Calu3 (cell line): ENCODE results near the gene FOXL1. TPM values are rescaled to one million over a fixed set of nuclear protein-coding genes. Genes with fewer than 3 reads are reported as not detected.

Experiments
- BruUV-seq: library from RNA; stranded (reverse); fragments of 400-500 nt; replicated peaks from 2 replicates; lab custom pipeline; 2021; lab: Mats Ljungman, UMichigan
- CTCF ChIA-PET: fragments of 300-600 bp; sonication (Branson Sonifier 250); formaldehyde crosslinking; loops from one replicate; lab custom pipeline; 2022; ENCODE audit warnings: antibody characterized with exemption; lab: Charles Lee
- DNase-seq: peaks from one replicate; pipeline ENCODE4 v3.0.0; 2022
- H3K27ac Mint-ChIP-seq: one replicate; pipeline ENCODE4 v1.8.0; 2022; ENCODE audit warnings: mixed read lengths; ENCODE audit not compliant: unreplicated experiment
- H3K27me3 Mint-ChIP-seq: one replicate; pipeline ENCODE4 v1.8.0; 2022; ENCODE audit warnings: mixed read lengths; ENCODE audit not compliant: unreplicated experiment
- H3K36me3 Mint-ChIP-seq: one replicate; pipeline ENCODE4 v1.8.0; 2022; ENCODE audit warnings: mild to moderate bottlenecking, moderate library complexity, mixed read lengths; ENCODE audit not compliant: insufficient read depth, unreplicated experiment
- H3K4me1 Mint-ChIP-seq: one replicate; pipeline ENCODE4 v1.8.0; 2022; ENCODE audit warnings: mild to moderate bottlenecking, low read depth, mixed read lengths; ENCODE audit not compliant: unreplicated experiment
- H3K4me3 Mint-ChIP-seq: one replicate; pipeline ENCODE4 v1.8.0; 2022; ENCODE audit warnings: mild to moderate bottlenecking, low read depth, moderate library complexity, mixed read lengths; ENCODE audit not compliant: unreplicated experiment
- H3K9me3 Mint-ChIP-seq: one replicate; pipeline ENCODE4 v1.8.0; 2022; ENCODE audit warnings: low read depth, mixed read lengths; ENCODE audit not compliant: unreplicated experiment
- intact Hi-C: fragments of 100-400 bp; cut with micrococcal nuclease; formaldehyde crosslinking; loops from one replicate; pipeline ENCODE4 v1.10.0; 2022; ENCODE audit not compliant: unreplicated experiment
- total RNA-seq: library from RNA; stranded (reverse); gene quantifications from 2 replicates; pipeline ENCODE4 v1.2.3, GENCODE V29; 2022
- TF ChIP-seq, protein P1 (sequence below): fragments of 200-600 bp; IDR thresholded peaks from one replicate; pipeline ENCODE4 v1.8.0; 2022; ENCODE audit warnings: antibody characterized with exemption; ENCODE audit not compliant: unreplicated experiment

The FOXL1 gene
- total RNA-seq, 1 experiment from 2014 or later: 13.3 TPM

DNA sequence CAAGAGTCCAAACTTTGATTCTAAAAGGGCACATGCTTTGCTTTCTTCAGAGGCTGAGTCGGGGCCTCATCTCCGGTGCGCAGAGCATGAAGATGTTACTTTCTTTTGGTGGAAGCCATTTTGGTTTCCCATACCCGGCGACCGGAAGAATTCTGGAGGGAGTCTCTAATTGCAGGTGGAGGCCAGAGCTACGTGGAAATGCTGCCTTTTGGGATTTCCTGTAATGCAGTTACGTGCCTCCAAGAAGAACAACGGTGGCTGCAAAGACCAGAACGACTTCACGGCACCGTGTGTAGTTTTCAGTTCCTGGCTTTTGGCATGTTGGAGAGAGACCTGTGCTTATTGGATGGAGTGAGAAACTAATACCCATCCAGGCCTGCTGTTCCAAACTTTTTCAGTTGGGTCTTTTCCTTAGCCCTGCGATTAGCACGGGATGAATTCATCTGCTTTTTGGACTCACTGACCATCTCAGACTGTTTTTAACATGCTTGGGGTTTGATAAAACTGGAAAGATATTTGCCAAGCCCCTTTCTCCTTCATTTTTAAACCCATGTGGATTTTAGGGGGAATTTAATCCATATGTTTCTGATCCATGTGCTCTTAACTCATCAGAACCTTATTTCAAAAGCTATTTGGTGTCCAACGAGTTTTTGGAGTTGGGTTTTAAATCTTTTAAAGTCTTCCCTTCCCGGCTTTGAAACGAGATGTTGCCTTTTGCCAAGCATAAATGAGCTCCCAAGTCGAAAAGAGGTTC lies 19.0 kb downstream of the FOXL1 start:
- intact Hi-C loops: no loop called here
- CTCF ChIA-PET: no interaction called here
- no TSS peak for BruUV-seq
- H3K4me1 Mint-ChIP-seq: peaks cover 8% of the 10 kb centered on the region
- TF ChIP-seq, protein P1, sequence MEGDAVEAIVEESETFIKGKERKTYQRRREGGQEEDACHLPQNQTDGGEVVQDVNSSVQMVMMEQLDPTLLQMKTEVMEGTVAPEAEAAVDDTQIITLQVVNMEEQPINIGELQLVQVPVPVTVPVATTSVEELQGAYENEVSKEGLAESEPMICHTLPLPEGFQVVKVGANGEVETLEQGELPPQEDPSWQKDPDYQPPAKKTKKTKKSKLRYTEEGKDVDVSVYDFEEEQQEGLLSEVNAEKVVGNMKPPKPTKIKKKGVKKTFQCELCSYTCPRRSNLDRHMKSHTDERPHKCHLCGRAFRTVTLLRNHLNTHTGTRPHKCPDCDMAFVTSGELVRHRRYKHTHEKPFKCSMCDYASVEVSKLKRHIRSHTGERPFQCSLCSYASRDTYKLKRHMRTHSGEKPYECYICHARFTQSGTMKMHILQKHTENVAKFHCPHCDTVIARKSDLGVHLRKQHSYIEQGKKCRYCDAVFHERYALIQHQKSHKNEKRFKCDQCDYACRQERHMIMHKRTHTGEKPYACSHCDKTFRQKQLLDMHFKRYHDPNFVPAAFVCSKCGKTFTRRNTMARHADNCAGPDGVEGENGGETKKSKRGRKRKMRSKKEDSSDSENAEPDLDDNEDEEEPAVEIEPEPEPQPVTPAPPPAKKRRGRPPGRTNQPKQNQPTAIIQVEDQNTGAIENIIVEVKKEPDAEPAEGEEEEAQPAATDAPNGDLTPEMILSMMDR: no peak
- no peak overlapping the region for H3K27ac Mint-ChIP-seq
- no peak for DNase-seq
- H3K9me3 Mint-ChIP-seq: peaks cover 6% of the 10 kb centered on the region
- H3K4me3 Mint-ChIP-seq: no peak overlapping the region
- peaks cover 18% of the 10 kb centered on the region for H3K27me3 Mint-ChIP-seq
- H3K36me3 Mint-ChIP-seq: peaks cover 8% of the 10 kb centered on the region

DNA sequence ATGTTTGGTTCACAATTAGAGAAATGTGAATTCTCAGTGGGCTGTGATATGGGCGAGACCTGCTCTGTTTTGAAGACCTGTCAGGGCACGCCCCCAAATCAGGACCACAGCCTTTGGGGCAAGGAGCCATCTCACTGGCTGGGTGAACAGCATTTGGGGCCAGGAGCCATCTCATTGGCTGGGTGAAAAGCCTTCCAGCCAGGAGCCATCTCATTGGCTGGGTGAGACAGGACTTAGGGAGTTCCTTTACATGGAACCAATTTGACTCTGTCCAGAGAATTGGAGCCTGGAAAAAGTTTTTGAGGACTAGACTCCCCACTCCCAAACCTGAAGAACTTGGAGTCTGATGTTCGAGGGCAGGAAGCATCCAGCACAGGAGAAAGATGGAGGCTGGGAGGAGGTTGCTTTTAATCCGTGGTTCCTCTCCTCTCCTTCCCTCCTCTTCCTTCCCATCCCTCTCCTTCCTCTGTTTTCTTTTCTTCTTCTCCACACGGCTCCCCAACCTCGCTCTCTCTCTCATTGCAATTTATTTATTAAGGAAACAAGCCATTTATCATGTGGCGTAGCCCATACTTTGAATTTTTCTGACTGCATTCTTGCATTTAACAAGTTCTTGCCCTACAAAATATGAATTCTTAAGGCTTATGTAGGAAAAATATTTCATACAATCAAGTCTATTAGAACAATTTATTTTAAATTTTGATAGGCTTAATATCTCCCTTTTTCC lies 19.7 kb downstream of the FOXL1 start:
- intact Hi-C loops: no loop called here
- no peak overlapping the region for H3K4me3 Mint-ChIP-seq
- CTCF ChIA-PET: no interaction called here

DNA sequence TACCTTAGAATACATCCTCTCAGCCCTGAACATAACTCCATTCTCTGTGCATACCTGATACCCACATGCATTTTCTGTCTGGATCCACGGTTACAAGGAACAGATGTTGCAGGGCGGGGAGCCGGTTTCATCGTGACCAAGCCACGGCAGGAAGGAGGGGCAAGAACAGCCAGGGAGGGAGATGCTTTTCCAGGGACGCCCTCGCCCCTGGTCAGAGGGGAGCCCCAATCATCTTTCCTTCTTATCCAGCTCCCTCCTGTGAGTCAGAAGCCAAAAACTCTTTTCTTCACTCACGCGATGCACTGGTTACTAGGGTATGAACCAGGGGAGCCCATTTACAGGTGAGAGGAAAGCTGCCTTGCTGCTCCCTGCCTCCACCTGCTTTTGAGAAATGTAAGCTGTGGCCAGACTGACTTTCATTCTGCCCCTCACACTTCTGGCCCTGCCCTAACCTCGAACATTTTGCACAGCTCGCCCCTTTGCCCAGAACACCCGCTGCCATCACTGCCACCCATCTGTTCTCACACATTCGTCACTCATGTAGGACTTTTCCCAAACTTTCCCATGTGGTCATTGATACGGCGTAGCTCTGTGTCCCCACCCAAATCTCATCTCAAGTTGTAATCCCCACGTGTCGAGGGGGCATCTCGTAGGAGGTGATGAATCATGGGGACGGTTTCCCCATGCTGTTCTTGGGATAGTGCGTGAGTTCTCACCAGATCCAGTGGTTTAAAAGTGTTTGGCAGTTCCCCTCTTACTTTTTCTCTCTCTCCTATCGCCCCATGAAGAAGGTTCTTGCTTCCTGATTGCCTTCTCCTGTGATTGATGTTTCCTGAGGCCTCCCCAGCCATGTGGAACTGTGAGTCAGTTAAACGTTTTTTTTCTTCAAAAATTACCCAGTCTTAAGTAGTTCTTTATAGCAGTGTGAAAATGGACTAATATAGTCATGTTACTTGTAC lies 20.5 kb downstream of the FOXL1 start:
- intact Hi-C loops: no loop called here
- H3K4me3 Mint-ChIP-seq: no peak overlapping the region
- peaks cover 8% of the 10 kb centered on the region for H3K9me3 Mint-ChIP-seq
- no peak overlapping the region for H3K27ac Mint-ChIP-seq
- TF ChIP-seq, protein P1: no peak
- H3K27me3 Mint-ChIP-seq: peaks cover 19% of the 10 kb centered on the region
- no peaks in the 10 kb centered on the region for H3K4me1 Mint-ChIP-seq
- no TSS peak for BruUV-seq
- peaks cover 8% of the 10 kb centered on the region for H3K36me3 Mint-ChIP-seq
- no peak for DNase-seq
- CTCF ChIA-PET: interaction anchor here (0.7 kb wide), 1 partner anchor 797 kb away, joined by 3 read pairs; no protein-coding TSS in a partner anchor

More for the DNA sequence above, 19.7 kb downstream of the FOXL1 start:
- peaks cover 6% of the 10 kb centered on the region for H3K9me3 Mint-ChIP-seq
- H3K36me3 Mint-ChIP-seq: peaks cover 8% of the 10 kb centered on the region
- TF ChIP-seq, protein P1: no peak
- H3K4me1 Mint-ChIP-seq: peaks cover 7% of the 10 kb centered on the region
- H3K27ac Mint-ChIP-seq: no peak overlapping the region
- DNase-seq: no peak
- H3K27me3 Mint-ChIP-seq: peaks cover 18% of the 10 kb centered on the region
- no TSS peak for BruUV-seq

DNA sequence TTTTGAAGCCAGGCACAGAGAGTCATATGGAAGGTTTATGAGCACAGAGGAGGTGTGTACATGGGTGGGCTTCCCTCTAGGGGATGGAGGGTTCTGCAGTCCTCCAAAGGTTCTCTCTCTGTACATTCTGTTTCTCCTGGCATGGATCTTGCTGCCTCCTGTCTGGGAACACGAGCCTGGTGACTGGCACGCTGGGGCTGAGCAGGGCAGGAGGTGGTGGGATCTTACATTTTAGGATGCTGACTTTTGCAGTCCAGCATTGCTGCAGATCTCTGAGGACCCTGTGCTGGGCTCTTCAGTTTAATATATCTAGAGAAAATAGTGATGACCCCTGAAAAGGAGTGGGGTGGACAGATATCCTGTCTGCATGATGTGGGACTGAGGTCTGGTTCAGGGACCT lies 23.0 kb downstream of the FOXL1 start:
- Mint-ChIP-seq H3K4me3 (no peak overlapping the region), H3K9me3 (peaks cover 8% of the 10 kb centered on the region), H3K36me3 (peaks cover 8% of the 10 kb centered on the region), H3K27ac (no peak overlapping the region), H3K27me3 (peaks cover 22% of the 10 kb centered on the region), H3K4me1 (no peaks in the 10 kb centered on the region)
- intact Hi-C loops: no loop called here
- CTCF ChIA-PET: no interaction called here
- TF ChIP-seq, protein P1: no peak
- DNase-seq: no peak
- no TSS peak for BruUV-seq
